HepG2 (cell line): ENCODE results near the gene MIR17HG. TPM values are rescaled to one million over a fixed set of nuclear protein-coding genes. Genes with fewer than 3 reads are reported as not detected.

Experiments used
- ATAC-seq: fragments of 200-7000 bp; cut with Tn5 transposase; 3 replicates; pipeline ENCODE4 v1.9.1; 2020; ENCODE audit warnings: mild to moderate bottlenecking, moderate library complexity
- BruUV-seq: library from RNA; stranded (reverse); fragments of 400-500 nt; replicated peaks from 2 replicates; lab custom pipeline; 2021; lab: Mats Ljungman, UMichigan
- CTCF ChIA-PET: fragments of 300-600 bp; formaldehyde crosslinking; extraction: SDS; loops from one replicate; lab custom pipeline; 2021; ENCODE audit warnings: low total read pairs, inconsistent platforms, low intra/inter-chr PET ratio; lab: Yijun Ruan, JAX
- POLR2A ChIA-PET: fragments of 350-600 bp; sonication (Branson Sonifier 250); formaldehyde crosslinking; loops from one replicate; lab custom pipeline; 2020; ENCODE audit warnings: antibody characterized with exemption, inconsistent platforms; lab: Yijun Ruan, JAX
- DNase-seq: peaks from one replicate; pipeline ENCODE4 v3.0.0-alpha.2; 2015; ENCODE audit warnings: low spot score
- FAIRE-seq: peaks from 3 replicates; lab custom pipeline; 2011; peaks lifted over from hg19 to GRCh38; lab: Jason Lieb, UNC
- H2AFZ ChIP-seq: one replicate; pipeline ENCODE4 v1.6.1; 2011; ENCODE audit warnings: low read length, inconsistent platforms
- H3K27ac ChIP-seq: fragments of 300-600 bp; 3 replicates; pipeline ENCODE4 v1.8.0; 2011; ENCODE audit warnings: mixed run types, mild to moderate bottlenecking, mixed read lengths, low read length, inconsistent platforms; ENCODE audit not compliant: insufficient read depth; ENCODE audit errors: extremely low read length
- H3K27me3 ChIP-seq, 2 experiments: fragments of 200-600 bp in 1 of 2; 2 replicates in 1 of 2; 3 replicates in 1 of 2; pipeline versions ENCODE4 v1.6.0 to v1.8.0; 2011; ENCODE audit warnings: low read length in 2 of 2, mild to moderate bottlenecking in 2 of 2, moderate library complexity in 2 of 2, inconsistent platforms in 1 of 2; ENCODE audit not compliant: insufficient read depth in 2 of 2, control insufficient read depth in 1 of 2
- H3K36me3 ChIP-seq, 2 experiments: fragments of 200-600 bp in 1 of 2; replicated peaks in 1 of 2; 2 replicates in 1 of 2; 3 replicates in 1 of 2; pipeline versions ENCODE4 v1.5.1 to v1.8.0; 2011; ENCODE audit warnings: low read length in 2 of 2, inconsistent platforms in 1 of 2; ENCODE audit not compliant: insufficient read depth in 2 of 2, control insufficient read depth in 1 of 2
- H3K4me1 ChIP-seq: 2 replicates; pipeline ENCODE4 v1.5.1; 2012; ENCODE audit warnings: low read length, inconsistent platforms; ENCODE audit not compliant: insufficient read depth
- H3K4me2 ChIP-seq: 2 replicates; pipeline ENCODE4 v1.6.0; 2011; ENCODE audit warnings: low read depth, low read length, inconsistent platforms
- H3K4me3 ChIP-seq, 3 experiments: fragments of 200-600 bp in 1 of 3; sonication (generic), shearing (Covaris generic) in 1 of 3; replicated peaks in 1 of 3; 2 replicates each; pipeline ENCODE4 v1.5.1; 2011 to 2016; ENCODE audit warnings: low read length in 3 of 3, inconsistent platforms in 2 of 3, low read depth in 2 of 3, mild to moderate bottlenecking in 2 of 3, control low read depth in 1 of 3, mixed read lengths in 1 of 3; ENCODE audit not compliant: insufficient read depth in 1 of 3
- H3K79me2 ChIP-seq: one replicate; pipeline ENCODE4 v1.6.1; 2011; ENCODE audit warnings: low read length, inconsistent platforms; ENCODE audit not compliant: insufficient read depth
- H3K9ac ChIP-seq: 2 replicates; pipeline ENCODE4 v1.6.0; 2011; ENCODE audit warnings: mild to moderate bottlenecking, low read depth, low read length, inconsistent platforms; ENCODE audit not compliant: insufficient read depth
- H3K9me3 ChIP-seq: 2 replicates; pipeline ENCODE4 v1.5.1; 2012; ENCODE audit warnings: mild to moderate bottlenecking, low read length
- H4K20me1 ChIP-seq: 2 replicates; pipeline ENCODE4 v1.6.0; 2011; ENCODE audit warnings: inconsistent platforms, mild to moderate bottlenecking, low read length, moderate library complexity; ENCODE audit not compliant: insufficient read depth
- ADNP ChIP-seq: sonication (generic); formaldehyde crosslinking; IDR thresholded peaks from 2 replicates; pipeline ENCODE4 v1.4.0; 2020; ENCODE audit warnings: missing genetic modification reagents
- ATF1 ChIP-seq: IDR thresholded peaks from 2 replicates; pipeline ENCODE4 v1.6.1; 2016; ENCODE audit warnings: mild to moderate bottlenecking, control low read depth
- CCAR2 ChIP-seq: fragments of 200-400 bp; formaldehyde crosslinking; optimal IDR thresholded peaks from 2 replicates; pipeline ENCODE3; 2018; ENCODE audit warnings: low read depth, mild to moderate bottlenecking, low read length, moderate library complexity
- HDAC2 ChIP-seq: sonication (generic); formaldehyde crosslinking; IDR thresholded peaks from 2 replicates; pipeline ENCODE4 v1.4.0; 2020; ENCODE audit warnings: missing genetic modification reagents
- HNRNPUL1 ChIP-seq: fragments of 200-400 bp; formaldehyde crosslinking; IDR thresholded peaks from 2 replicates; pipeline ENCODE4 v1.6.1; 2017; ENCODE audit warnings: low read depth, mild to moderate bottlenecking, low read length, moderate library complexity
- NFE2L2 ChIP-seq: fragments of 150-350 bp; IDR thresholded peaks from 2 replicates; pipeline ENCODE4 v1.6.1; 2014; ENCODE audit warnings: low read length
- NR2F6 ChIP-seq, 2 experiments: IDR thresholded peaks; 2 replicates each; pipeline ENCODE4 v1.6.1; 2016; ENCODE audit warnings: antibody characterized with exemption in 1 of 2, mild to moderate bottlenecking in 1 of 2
- SMARCE1 ChIP-seq: fragments of 450-650 bp; IDR thresholded peaks from 2 replicates; pipeline ENCODE4 v1.6.1; 2017; ENCODE audit warnings: borderline replicate concordance
- TAF15 ChIP-seq: fragments of 200-400 bp; formaldehyde crosslinking; IDR thresholded peaks from one replicate; pipeline ENCODE4 v1.6.1; 2018; ENCODE audit warnings: mild to moderate bottlenecking, low read depth, low read length; ENCODE audit not compliant: poor library complexity, severe bottlenecking
- TEAD2 ChIP-seq: sonication (generic); formaldehyde crosslinking; IDR thresholded peaks from 2 replicates; pipeline ENCODE4 v1.9.0; 2021; ENCODE audit warnings: missing genetic modification reagents
- ZC3H13 ChIP-seq: sonication (generic); formaldehyde crosslinking; IDR thresholded peaks from 2 replicates; pipeline ENCODE4 v1.8.1; 2023; ENCODE audit warnings: mild to moderate bottlenecking, missing genetic modification reagents, moderate library complexity
- ZNF17 ChIP-seq: sonication (generic); formaldehyde crosslinking; IDR thresholded peaks from 2 replicates; pipeline ENCODE4 v1.5.0; 2020; ENCODE audit warnings: mild to moderate bottlenecking, missing genetic modification reagents
- ZNF367 ChIP-seq: sonication (generic); formaldehyde crosslinking; IDR thresholded peaks from 2 replicates; pipeline ENCODE4 v1.4.0; 2020; ENCODE audit warnings: missing genetic modification reagents, borderline replicate concordance
- ZNF607 ChIP-seq: sonication (generic); formaldehyde crosslinking; IDR thresholded peaks from 2 replicates; pipeline ENCODE4 v1.5.1; 2020; ENCODE audit warnings: missing genetic modification reagents, mild to moderate bottlenecking, borderline replicate concordance
- ZNF652 ChIP-seq: IDR thresholded peaks from 2 replicates; pipeline ENCODE4 v1.6.1; 2016; ENCODE audit warnings: low read depth, borderline replicate concordance
- WGBS: methylation state at CpG from one replicate; pipeline ENCODE4 v1.1.6; 2017; ENCODE audit warnings: low lambda C conversion rate; 5-methylcytosine and 5-hydroxymethylcytosine counted together
- in situ Hi-C: cut with HindIII; loops from 2 replicates; pipeline ENCODE4 v1.10.0; 2017; ENCODE audit warnings: low pct_unique_long_range_greater_than_20kb; ENCODE audit not compliant: extremely low pct_ligation_motif_present
- intact Hi-C: fragments of 100-400 bp; cut with micrococcal nuclease; formaldehyde crosslinking; loops from one replicate; pipeline ENCODE4 v1.10.0; 2022; ENCODE audit not compliant: unreplicated experiment
- polyA plus RNA-seq, 8 experiments: library from polyadenylated mRNA; depleted of rRNA in 3 of 8; stranded (reverse) in 7 of 8; unstranded in 1 of 8; fragments of >200 nt; fragmentation: Illumina TruSeq in 4 of 8; extraction: Trizol in 4 of 8; gene quantifications; 2 replicates each; pipeline versions ENCODE4 v1.2.1 to v1.2.3, GENCODE V29; 2011 to 2016; ENCODE audit warnings: low read depth in 4 of 8, missing spikeins in 1 of 8, mixed read lengths in 1 of 8; ENCODE audit not compliant: insufficient read depth in 1 of 8
- total RNA-seq, 5 experiments: library from RNA; depleted of rRNA; stranded (reverse); fragments of >200 nt; fragmentation: Illumina TruSeq; extraction: Trizol; gene quantifications; 2 replicates each; pipeline ENCODE4 v1.2.3, GENCODE V29; 2016; ENCODE audit warnings: low read depth in 1 of 5
- TF ChIP-seq, protein P1 (sequence below): sonication (generic); formaldehyde crosslinking; IDR thresholded peaks from 2 replicates; pipeline ENCODE4 v1.4.0; 2020; ENCODE audit warnings: mild to moderate bottlenecking, missing genetic modification reagents
- TF ChIP-seq, protein P2 (sequence below): IDR thresholded peaks from 2 replicates; pipeline ENCODE4 v1.6.1; 2016; ENCODE audit warnings: low read depth
- TF ChIP-seq, protein P3 (sequence below): sonication (generic); formaldehyde crosslinking; IDR thresholded peaks from 2 replicates; pipeline ENCODE4 v1.9.0; 2021; ENCODE audit warnings: mild to moderate bottlenecking, missing genetic modification reagents
- TF ChIP-seq, protein P4 (sequence below): sonication (generic); formaldehyde crosslinking; IDR thresholded peaks from 2 replicates; pipeline ENCODE4 v1.8.1; 2023; ENCODE audit warnings: missing genetic modification reagents, mild to moderate bottlenecking, borderline replicate concordance

Gene MIR17HG
- total and polyA plus RNA-seq, 2 of the 13 experiments (the other 11 are each of a cell fraction or from before 2014, with no cell fraction given): 2.5 to 12.3 TPM

DNA sequence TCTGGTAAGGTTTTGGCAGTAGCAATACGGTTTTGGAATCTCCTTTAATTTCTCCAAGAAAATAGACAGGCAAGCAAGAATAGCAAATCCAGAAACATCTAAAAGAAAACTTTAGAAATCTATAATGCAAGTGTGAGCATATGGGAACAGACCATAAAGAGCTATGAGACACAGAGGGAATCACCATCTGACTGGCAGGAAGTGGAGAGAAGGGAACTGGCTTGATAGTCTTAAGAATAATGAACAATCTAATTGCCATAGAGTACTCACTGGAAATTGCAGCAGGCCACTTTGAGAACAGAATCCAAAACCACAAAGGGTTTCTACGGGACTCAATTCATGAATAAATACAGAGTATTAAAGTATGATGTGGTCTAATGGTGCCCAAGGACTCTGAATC, 39.6 kb upstream of the MIR17HG start:
- Histone ChIP-seq H3K4me1 (no peaks in the 10 kb centered on the region), H3K4me3 (no peak overlapping the region), H3K27me3 (no peaks in the 10 kb centered on the region), H3K36me3 (no peaks in the 10 kb centered on the region), H3K4me2 (no peak overlapping the region), H4K20me1 (no peaks in the 10 kb centered on the region), H3K27ac (no peak overlapping the region), H2AFZ (no peak overlapping the region), H3K9ac (no peak overlapping the region), H3K9me3 (no peaks in the 10 kb centered on the region), H3K79me2 (no peaks in the 10 kb centered on the region)
- ATAC-seq (no peak), FAIRE-seq (no peak), DNase-seq (no peak)
- 2% methylated on average over 2 of the region's 2 CpGs for WGBS
- CTCF ChIA-PET: no interaction called here
- in situ Hi-C loops: no loop called here
- BruUV-seq: no TSS peak
- intact Hi-C loops: no loop called here
- no peak for TF ChIP-seq NFE2L2
- TF ChIP-seq ZNF17 (CRISPR knock-in tag): no peak
- TF ChIP-seq ZNF367 (CRISPR knock-in tag): no peak
- no peak for TF ChIP-seq ADNP (CRISPR knock-in tag)
- TF ChIP-seq, protein P1, sequence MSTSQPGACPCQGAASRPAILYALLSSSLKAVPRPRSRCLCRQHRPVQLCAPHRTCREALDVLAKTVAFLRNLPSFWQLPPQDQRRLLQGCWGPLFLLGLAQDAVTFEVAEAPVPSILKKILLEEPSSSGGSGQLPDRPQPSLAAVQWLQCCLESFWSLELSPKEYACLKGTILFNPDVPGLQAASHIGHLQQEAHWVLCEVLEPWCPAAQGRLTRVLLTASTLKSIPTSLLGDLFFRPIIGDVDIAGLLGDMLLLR (CRISPR knock-in tag): no peak
- TF ChIP-seq NR2F6 (IDR thresholded peaks at IDR 0.05): no peak
- TF ChIP-seq NR2F6 (CRISPR knock-in tag; IDR thresholded peaks at IDR 0.05): no peak
- TF ChIP-seq ZC3H13 (CRISPR knock-in tag): no peak
- TF ChIP-seq, protein P2, sequence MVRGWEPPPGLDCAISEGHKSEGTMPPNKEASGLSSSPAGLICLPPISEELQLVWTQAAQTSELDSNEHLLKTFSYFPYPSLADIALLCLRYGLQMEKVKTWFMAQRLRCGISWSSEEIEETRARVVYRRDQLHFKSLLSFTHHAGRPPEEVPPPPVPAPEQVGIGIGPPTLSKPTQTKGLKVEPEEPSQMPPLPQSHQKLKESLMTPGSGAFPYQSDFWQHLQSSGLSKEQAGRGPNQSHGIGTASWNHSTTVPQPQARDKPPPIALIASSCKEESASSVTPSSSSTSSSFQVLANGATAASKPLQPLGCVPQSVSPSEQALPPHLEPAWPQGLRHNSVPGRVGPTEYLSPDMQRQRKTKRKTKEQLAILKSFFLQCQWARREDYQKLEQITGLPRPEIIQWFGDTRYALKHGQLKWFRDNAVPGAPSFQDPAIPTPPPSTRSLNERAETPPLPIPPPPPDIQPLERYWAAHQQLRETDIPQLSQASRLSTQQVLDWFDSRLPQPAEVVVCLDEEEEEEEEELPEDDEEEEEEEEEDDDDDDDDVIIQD (CRISPR knock-in tag): no peak
- no peak for TF ChIP-seq TEAD2 (CRISPR knock-in tag)
- TF ChIP-seq HDAC2 (CRISPR knock-in tag): no peak
- TF ChIP-seq, protein P3, sequence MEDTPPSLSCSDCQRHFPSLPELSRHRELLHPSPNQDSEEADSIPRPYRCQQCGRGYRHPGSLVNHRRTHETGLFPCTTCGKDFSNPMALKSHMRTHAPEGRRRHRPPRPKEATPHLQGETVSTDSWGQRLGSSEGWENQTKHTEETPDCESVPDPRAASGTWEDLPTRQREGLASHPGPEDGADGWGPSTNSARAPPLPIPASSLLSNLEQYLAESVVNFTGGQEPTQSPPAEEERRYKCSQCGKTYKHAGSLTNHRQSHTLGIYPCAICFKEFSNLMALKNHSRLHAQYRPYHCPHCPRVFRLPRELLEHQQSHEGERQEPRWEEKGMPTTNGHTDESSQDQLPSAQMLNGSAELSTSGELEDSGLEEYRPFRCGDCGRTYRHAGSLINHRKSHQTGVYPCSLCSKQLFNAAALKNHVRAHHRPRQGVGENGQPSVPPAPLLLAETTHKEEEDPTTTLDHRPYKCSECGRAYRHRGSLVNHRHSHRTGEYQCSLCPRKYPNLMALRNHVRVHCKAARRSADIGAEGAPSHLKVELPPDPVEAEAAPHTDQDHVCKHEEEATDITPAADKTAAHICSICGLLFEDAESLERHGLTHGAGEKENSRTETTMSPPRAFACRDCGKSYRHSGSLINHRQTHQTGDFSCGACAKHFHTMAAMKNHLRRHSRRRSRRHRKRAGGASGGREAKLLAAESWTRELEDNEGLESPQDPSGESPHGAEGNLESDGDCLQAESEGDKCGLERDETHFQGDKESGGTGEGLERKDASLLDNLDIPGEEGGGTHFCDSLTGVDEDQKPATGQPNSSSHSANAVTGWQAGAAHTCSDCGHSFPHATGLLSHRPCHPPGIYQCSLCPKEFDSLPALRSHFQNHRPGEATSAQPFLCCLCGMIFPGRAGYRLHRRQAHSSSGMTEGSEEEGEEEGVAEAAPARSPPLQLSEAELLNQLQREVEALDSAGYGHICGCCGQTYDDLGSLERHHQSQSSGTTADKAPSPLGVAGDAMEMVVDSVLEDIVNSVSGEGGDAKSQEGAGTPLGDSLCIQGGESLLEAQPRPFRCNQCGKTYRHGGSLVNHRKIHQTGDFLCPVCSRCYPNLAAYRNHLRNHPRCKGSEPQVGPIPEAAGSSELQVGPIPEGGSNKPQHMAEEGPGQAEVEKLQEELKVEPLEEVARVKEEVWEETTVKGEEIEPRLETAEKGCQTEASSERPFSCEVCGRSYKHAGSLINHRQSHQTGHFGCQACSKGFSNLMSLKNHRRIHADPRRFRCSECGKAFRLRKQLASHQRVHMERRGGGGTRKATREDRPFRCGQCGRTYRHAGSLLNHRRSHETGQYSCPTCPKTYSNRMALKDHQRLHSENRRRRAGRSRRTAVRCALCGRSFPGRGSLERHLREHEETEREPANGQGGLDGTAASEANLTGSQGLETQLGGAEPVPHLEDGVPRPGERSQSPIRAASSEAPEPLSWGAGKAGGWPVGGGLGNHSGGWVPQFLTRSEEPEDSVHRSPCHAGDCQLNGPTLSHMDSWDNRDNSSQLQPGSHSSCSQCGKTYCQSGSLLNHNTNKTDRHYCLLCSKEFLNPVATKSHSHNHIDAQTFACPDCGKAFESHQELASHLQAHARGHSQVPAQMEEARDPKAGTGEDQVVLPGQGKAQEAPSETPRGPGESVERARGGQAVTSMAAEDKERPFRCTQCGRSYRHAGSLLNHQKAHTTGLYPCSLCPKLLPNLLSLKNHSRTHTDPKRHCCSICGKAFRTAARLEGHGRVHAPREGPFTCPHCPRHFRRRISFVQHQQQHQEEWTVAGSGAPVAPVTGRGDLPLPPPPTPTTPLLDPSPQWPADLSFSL (CRISPR knock-in tag): no peak
- TF ChIP-seq ZNF652: no peak
- no peak for TF ChIP-seq SMARCE1
- TF ChIP-seq, protein P4, sequence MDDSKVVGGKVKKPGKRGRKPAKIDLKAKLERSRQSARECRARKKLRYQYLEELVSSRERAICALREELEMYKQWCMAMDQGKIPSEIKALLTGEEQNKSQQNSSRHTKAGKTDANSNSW: no peak
- TF ChIP-seq HNRNPUL1: no peak
- no peak for TF ChIP-seq TAF15
- TF ChIP-seq CCAR2: no peak
- no peak for TF ChIP-seq ZNF607 (CRISPR knock-in tag)
- TF ChIP-seq ATF1 (CRISPR knock-in tag): no peak
- POLR2A ChIA-PET: no interaction called here
